ENCODE data around the gene SETX. TPM values are rescaled to one million over a fixed set of nuclear protein-coding genes. Genes with fewer than 3 reads are reported as not detected.

The SETX gene
- total RNA-seq, 2 experiments from 2014 or later = 67.9 to 79.2 TPM

DNA sequence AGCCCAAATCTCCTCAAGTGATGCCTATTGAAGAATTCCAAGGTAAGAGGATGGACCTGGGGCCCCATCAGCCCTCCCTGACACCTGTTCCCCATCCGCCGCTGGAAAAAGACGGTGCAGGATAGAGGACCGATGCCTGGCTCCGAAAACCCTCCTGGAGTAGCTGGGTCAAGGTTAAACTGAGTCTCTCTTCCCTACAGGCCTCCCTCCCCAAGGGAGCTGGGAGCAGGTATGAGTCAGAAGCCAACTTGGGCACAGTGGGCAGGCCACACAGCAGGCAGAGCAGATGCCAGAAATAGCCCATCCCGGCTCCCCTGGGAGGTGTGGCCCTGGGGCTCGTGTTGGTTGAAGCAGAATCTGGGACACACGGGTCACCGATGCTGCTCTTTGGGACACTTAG lies 117.3 kb downstream of the SETX start:
- Histone ChIP-seq H3K4me2 (ENCODE audit: low read length) (no peak overlapping the region), H3K9me2 (ENCODE audit: insufficient read depth, low read length) (no peaks in the 10 kb centered on the region), H3K36me3 (ENCODE audit: insufficient read depth, low read length) (no peaks in the 10 kb centered on the region), H3K9me3 (ENCODE audit: low read length) (no peaks in the 10 kb centered on the region), H3K79me2 (ENCODE audit: insufficient read depth, low read depth, low read length) (no peaks in the 10 kb centered on the region), H2AFZ (ENCODE audit: low read length) (no peak overlapping the region), H4K20me1 (ENCODE audit: insufficient read depth, low read length) (no peaks in the 10 kb centered on the region), H3K4me3 (ENCODE audit: low read depth, low read length, poor library complexity, severe bottlenecking) (no peak overlapping the region), H3K27ac (ENCODE audit: low read depth, low read length, poor library complexity, severe bottlenecking) (no peak overlapping the region), H3K4me1 (ENCODE audit: insufficient read depth, low read length, poor library complexity, severe bottlenecking) (peaks cover 4% of the 10 kb centered on the region)
- no peak for TF ChIP-seq EZH2phosphoT487 (IDR thresholded peaks at IDR 0.05; ENCODE audit: borderline replicate concordance, low read depth, low read length)
- TF ChIP-seq, protein P1, sequence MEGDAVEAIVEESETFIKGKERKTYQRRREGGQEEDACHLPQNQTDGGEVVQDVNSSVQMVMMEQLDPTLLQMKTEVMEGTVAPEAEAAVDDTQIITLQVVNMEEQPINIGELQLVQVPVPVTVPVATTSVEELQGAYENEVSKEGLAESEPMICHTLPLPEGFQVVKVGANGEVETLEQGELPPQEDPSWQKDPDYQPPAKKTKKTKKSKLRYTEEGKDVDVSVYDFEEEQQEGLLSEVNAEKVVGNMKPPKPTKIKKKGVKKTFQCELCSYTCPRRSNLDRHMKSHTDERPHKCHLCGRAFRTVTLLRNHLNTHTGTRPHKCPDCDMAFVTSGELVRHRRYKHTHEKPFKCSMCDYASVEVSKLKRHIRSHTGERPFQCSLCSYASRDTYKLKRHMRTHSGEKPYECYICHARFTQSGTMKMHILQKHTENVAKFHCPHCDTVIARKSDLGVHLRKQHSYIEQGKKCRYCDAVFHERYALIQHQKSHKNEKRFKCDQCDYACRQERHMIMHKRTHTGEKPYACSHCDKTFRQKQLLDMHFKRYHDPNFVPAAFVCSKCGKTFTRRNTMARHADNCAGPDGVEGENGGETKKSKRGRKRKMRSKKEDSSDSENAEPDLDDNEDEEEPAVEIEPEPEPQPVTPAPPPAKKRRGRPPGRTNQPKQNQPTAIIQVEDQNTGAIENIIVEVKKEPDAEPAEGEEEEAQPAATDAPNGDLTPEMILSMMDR (conservative IDR thresholded peaks at IDR 0.05; ENCODE audit: low read length) = no peak
- no peak for DNase-seq (ENCODE audit: low spot score)
- POLR2A ChIA-PET = no interaction called here
- BruUV-seq (replicated peaks) = no TSS peak
- CTCF ChIA-PET (ENCODE audit: unreplicated experiment) = no interaction called here
- intact Hi-C loops (cut with micrococcal nuclease; ENCODE audit: unreplicated experiment) = no loop called here

DNA sequence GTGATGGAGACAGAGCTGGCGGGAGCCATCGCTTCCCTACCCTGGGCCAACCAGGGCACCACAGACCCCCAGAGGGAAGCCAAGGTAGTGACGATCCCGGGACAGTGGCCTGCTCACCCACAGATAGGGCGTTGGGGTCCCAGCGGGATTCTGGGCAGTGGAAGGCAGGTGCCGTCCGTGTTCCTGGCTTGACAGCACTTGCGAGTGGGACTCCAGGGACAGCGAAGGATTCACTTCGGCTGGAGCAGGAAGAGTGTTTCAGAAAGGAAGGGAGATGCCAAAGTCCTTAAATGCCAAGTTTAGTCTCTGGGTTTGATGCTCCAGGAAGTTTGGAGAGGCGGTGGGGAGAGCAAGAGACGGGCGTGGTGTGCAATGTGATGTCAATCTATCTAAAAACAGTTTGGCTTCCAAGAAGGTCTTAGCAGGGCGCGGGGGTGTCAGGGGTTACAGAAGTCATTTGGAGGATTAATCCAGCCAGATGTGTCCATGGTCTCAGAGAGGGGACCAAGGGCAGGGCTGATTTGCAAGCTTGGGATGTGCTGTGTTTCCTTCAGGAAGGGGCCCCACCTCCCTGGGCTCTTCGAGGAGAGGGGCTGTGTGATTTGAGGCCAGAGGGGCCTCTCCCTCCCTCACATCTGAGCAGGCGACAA lies 118.0 kb downstream of the SETX start:
- Histone ChIP-seq H3K9me2 (ENCODE audit: insufficient read depth, low read length) (no peaks in the 10 kb centered on the region), H3K9me3 (ENCODE audit: low read length) (no peaks in the 10 kb centered on the region), H3K4me1 (ENCODE audit: insufficient read depth, low read length, poor library complexity, severe bottlenecking) (no peaks in the 10 kb centered on the region), H3K36me3 (ENCODE audit: insufficient read depth, low read length) (no peaks in the 10 kb centered on the region), H2AFZ (ENCODE audit: low read length) (no peak overlapping the region), H3K79me2 (ENCODE audit: insufficient read depth, low read depth, low read length) (no peaks in the 10 kb centered on the region), H3K27ac (ENCODE audit: low read depth, low read length, poor library complexity, severe bottlenecking) (no peak overlapping the region), H3K4me3 (ENCODE audit: low read depth, low read length, poor library complexity, severe bottlenecking) (no peak overlapping the region), H3K4me2 (ENCODE audit: low read length) (no peak overlapping the region), H4K20me1 (ENCODE audit: insufficient read depth, low read length) (no peaks in the 10 kb centered on the region)
- TF ChIP-seq EZH2phosphoT487 (IDR thresholded peaks at IDR 0.05; ENCODE audit: borderline replicate concordance, low read depth, low read length) = no peak
- TF ChIP-seq, protein P1 (conservative IDR thresholded peaks at IDR 0.05; ENCODE audit: low read length) = peak; percentile 64; the same call in 1 of the 2 replicates
- no TSS peak for BruUV-seq (replicated peaks)
- ChIA-PET POLR2A (no interaction called here), CTCF (ENCODE audit: unreplicated experiment) (interaction anchor here (0.6 to 1.1 kb wide), 3 partner anchors 9 to 682 kb away, joined by 3 to 5 read pairs (median 4); no protein-coding TSS in a partner anchor)
- DNase-seq (ENCODE audit: low spot score) = no peak
- intact Hi-C loops (cut with micrococcal nuclease; ENCODE audit: unreplicated experiment) = loop anchor here (1.0 kb wide), 1 partner anchor 474 kb away; no protein-coding TSS in a partner anchor

Measured in OCI-LY7 (cell line).